ENCODE measurements around the gene OSMR.

OSMR gene

GRCh38 chr5:38845526-38846378, at the start of gene OSMR:
OSMR (plus strand) TSS chr5:38846012; CDS start chr5:38869045, 23,033 bp downstream.
- peak; percentile 89 for DNase-seq

- DNase-seq = no peak
Observed at GRCh38 chr5:38796742-38797108, 49.1 kb upstream of the OSMR start.

- DNase-seq = no peak
Observed at GRCh38 chr5:38797838-38798237, 48.0 kb upstream of the OSMR start.

DNA sequence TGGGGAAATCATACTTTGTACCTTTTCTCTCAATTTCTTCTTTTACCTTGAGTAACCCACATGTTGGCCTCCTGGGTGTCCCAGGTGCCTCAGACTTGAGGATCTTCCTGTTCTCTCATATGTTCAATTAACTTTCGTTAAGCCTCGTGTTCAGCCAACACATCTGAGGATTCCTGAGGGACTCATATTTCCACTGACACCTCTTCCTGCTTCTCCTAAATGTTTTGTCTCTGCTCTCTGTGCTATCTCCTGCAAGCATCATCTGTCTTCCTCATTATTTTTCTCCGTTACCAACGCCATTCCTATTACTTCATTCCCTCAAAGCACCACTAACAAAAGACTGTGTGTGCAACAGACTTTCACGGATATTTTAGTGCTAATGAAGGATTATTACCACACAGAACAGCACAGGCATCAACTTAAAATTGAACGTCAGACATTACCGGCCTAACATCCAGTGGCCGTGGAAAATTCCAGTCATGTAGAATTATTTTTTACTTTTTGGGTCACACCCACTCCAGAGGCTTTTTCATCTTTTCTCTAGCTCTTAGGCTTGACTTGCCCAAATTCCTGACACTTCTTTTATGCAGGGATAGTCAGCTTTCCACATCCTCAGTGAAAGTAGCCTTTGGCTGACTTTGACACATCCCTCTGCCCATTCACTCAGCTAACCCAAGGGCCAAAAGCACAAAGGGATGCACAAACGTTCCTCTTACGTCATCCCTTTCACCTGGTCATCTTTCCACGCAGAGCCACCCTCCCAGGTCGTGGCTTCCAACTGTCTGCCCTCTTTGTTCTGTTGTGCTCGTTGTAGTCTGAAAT, 46.0 kb upstream of the OSMR start:
- DNase-seq = no peak

DNA sequence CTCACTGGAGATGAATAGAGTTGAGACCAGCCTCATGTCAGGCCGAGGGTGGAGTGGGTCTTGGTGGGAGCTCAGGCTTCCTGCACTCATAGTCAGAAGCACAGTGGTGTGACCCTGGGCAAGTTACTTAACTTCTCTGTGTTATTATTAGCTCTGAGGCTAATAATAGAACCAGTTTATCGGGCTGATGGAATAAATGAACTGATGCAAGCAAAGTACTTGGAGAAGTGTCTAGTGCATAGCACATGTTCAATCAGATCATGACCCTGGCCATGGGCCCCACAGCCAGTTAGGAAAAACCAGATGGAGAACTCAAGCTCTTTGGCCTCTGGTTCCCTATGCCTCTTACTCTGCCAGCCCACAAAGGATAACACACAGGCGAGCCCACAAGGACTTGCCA, 45.3 kb upstream of the OSMR start:
- no peak for DNase-seq

GRCh38 chr5:38802125-38802524, 43.7 kb upstream of the OSMR start:
- no peak for DNase-seq

DNA sequence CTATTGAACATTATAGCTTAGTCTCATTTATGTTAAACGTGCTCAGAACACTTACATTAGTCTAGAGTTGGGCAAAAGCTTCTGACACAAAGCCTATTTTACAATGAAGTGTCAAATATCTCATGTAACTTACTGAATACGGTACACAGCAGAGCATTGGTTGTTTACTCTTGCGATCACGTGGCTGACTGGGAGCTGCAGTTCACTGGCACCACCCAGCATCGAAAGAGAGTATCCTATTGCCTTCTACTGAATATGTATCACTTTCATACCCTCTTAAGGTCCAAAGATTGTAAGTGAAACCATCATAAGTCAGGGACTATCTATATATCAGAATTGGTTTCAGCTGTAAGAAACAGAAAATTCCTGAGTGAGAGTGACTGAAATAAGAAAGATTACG, 42.6 kb upstream of the OSMR start:
- no peak for DNase-seq

DNA sequence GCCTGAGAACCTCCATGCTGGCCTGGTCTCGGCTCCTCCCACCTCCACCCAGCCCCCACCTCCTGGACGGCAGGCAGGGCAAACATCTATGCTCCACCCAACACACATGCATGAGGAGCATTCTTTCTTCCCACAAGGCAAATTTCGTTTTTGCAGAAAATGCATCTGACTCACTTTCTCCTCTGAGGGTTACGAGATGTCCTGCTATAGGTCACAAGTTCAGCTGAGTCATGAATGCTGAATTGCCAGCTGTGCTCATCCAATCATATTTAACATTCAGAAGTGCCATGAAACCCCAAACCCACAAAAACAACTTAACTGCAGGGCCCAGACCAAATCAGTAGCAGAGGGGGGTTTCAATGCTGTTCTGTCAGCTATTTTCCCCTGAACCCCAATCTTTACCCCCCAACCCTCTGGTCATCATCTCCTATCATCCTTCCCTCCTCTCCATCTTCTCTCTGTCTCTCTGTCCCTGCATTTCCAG, 39.0 kb upstream of the OSMR start:
- no peak for DNase-seq

DNA sequence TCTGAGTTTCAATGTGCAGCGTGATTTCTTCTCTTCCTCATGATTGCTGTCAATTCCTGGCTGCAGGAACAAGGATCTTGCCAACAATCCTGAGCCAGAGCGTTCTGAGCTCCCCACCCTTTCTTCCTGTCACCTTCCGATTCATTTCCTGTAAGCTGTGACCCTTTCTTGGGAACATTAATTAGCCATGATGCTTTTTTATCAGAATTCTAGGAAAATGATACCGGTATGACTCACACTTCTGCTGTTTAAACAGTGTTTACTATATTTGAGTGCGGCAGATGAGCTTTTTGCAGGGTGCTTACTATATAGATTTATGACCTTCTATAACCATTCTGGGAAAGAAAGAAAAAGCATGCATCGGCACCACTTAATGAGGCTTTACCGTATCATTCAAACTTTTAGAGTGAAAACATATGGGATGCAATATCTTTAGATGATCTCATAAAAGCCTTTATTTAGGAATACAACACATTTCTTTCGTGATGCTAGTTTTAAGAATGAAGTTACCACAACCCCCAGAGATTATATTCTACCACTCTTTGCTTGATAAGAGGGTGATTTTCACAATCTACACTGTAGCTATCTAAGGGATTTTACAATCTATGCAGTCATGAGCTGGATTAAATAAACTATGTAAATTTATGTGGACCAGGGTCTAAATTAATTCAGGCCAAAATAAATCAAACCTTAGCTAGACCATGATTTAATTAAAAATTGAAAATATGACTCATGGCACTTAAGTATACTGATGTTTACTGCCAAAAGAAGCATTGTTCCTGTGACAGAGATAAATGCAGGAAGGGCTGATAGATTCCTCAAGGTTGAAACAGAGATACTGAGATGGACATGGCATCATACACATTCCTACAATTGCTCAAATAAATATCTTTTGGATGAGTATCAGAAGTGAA, 38.0 kb upstream of the OSMR start:
- no peak for DNase-seq

- no peak for DNase-seq
Observed at GRCh38 chr5:38808666-38809343, 37.0 kb upstream of the OSMR start.

- peak; percentile 93 for DNase-seq
Observed at GRCh38 chr5:38809388-38810359, 36.1 kb upstream of the OSMR start.

GRCh38 chr5:38814879-38815278, 30.9 kb upstream of the OSMR start:
- DNase-seq = no peak

DNA sequence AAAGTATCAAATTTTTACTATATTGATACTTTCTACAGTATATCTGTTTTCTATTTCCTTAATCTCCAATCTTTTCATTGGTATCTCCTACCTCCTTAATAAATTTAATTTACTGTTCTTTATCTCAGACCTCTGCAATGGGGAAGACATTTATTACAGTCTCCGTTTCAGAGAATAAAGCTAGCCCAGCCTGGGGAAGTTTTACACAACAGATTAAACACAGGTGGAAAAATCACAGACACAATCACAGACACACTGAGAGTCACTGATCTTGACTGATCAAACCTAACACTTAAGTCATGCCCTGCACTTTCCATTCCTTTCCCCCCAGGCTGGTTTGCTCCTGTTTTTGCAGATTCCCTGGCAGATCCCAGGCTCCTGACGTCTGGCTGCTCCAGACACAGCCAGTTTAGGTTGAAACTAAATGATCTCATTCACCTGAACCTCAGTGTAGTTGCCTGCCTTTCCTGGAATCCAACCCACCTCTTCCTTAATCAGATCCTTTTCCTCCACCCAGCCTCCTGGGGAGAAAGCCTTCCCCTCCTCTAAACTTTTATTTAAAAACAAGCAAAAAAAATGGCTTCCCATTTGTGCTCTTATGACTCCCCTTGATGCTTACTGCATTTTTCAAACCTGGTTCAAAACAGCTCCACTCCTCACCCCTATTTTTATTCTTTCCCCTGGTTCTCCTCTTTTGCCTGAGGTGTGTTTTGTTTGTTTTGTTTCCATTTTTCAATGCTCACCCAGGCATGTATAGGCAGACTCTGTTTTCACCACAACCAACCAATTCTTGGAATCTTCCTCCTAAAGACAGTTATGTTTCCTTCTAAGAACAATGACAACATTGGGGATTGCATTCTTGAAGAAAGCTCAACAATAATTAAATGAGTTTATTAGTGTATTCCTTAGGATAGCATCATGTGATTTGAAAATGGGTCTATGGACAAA, 29.5 kb upstream of the OSMR start:
- no peak for DNase-seq

- DNase-seq = no peak
Observed at GRCh38 chr5:38821679-38822078, 24.1 kb upstream of the OSMR start.

GRCh38 chr5:38823503-38823902, 22.3 kb upstream of the OSMR start:
- DNase-seq = no peak

GRCh38 chr5:38824821-38825220, 21.0 kb upstream of the OSMR start:
- no peak for DNase-seq

GRCh38 chr5:38825494-38825893, 20.3 kb upstream of the OSMR start:
- no peak for DNase-seq

- DNase-seq = no peak
Observed at GRCh38 chr5:38827525-38827924, 18.3 kb upstream of the OSMR start.

GRCh38 chr5:38830521-38831051, 15.2 kb upstream of the OSMR start:
- DNase-seq = no peak

DNA sequence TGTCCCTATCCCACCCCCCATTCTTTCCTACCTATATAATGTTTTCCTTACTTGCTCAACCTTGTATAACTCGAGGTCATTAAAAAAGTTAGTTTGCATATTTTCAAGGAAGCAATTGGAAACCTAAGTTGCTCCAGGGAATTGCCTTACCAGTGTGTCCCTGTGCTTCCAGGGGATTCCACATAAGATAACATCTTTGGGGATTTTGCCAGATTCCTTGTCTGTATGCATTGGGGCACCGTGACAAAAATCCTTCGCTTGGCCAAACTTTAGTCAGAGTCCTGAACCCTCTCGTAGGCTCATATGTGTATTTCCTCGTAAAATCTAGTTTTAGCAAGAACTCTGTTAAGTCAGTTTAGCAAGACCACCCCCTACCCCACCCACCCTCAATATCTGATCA, 14.7 kb upstream of the OSMR start:
- DNase-seq = no peak

All from femur (tissue), 1 donor.